T-helper 17 cell (primary cell): ENCODE results near the gene C6orf132. TPM values are rescaled to one million over a fixed set of nuclear protein-coding genes. Genes with fewer than 3 reads are reported as not detected.
A peak's percentile ranks its signal among the peaks of the same experiment; 100 is the strongest.
"Not testable (repeated sequence)": the region's sequence is repeated elsewhere in the genome, so short reads cannot be mapped to it uniquely, and the experiment has no call there.

Source experiments
- ATAC-seq: fragments of 150-1000 bp; cut with Tn5 transposase; 2 replicates; pipeline ENCODE4 v1.10.0; 2021; ENCODE audit warnings: mild to moderate bottlenecking, moderate library complexity
- DNase-seq, 3 donors: peaks; one replicate each; pipeline versions ENCODE4 v3.0.0 to v3.0.0-alpha.2; 2020 to 2021
- H3K9me3 ChIP-seq: one replicate; pipeline ENCODE4 v1.7.0; 2013; ENCODE audit warnings: low read length, mild to moderate bottlenecking; ENCODE audit not compliant: control insufficient read depth, poor library complexity, severe bottlenecking
- H3K27ac Mint-ChIP-seq: one replicate; pipeline ENCODE4 v1.8.0; 2022; ENCODE audit warnings: mild to moderate bottlenecking, moderate library complexity, mixed read lengths
- H3K27me3 Mint-ChIP-seq: one replicate; pipeline ENCODE4 v1.8.0; 2022; ENCODE audit warnings: mixed read lengths
- H3K36me3 Mint-ChIP-seq: one replicate; pipeline ENCODE4 v1.8.0; 2022; ENCODE audit warnings: low read depth, mixed read lengths
- H3K4me1 Mint-ChIP-seq: one replicate; pipeline ENCODE4 v1.8.0; 2022; ENCODE audit warnings: mild to moderate bottlenecking, mixed read lengths
- H3K4me3 Mint-ChIP-seq: one replicate; pipeline ENCODE4 v1.8.0; 2022; ENCODE audit warnings: mild to moderate bottlenecking, moderate library complexity, mixed read lengths
- total RNA-seq, 4 donors: library from RNA in 2 of 4; stranded (reverse) in 2 of 4; gene quantifications; one replicate each; pipeline ENCODE4 v1.2.3 and lab custom pipeline; 2022 to 2026

C6orf132 gene
- total RNA-seq, 2 donors from 2014 or later: not detected

GRCh38 chr6:42154461-42155209 is 12.2 kb upstream of the C6orf132 start:
- H3K27me3 Mint-ChIP-seq: peaks cover 5% of the 10 kb centered on the region
- no peak overlapping the region for H3K4me3 Mint-ChIP-seq
- peaks cover 2% of the 10 kb centered on the region for H3K4me1 Mint-ChIP-seq
- H3K36me3 Mint-ChIP-seq: no peaks in the 10 kb centered on the region
- H3K27ac Mint-ChIP-seq: no peak overlapping the region
- ATAC-seq (no peak), DNase-seq (no peak)
- no peaks in the 10 kb centered on the region for H3K9me3 ChIP-seq

- Mint-ChIP-seq H3K4me1 (peaks cover 2% of the 10 kb centered on the region), H3K36me3 (no peaks in the 10 kb centered on the region), H3K27ac (no peak overlapping the region), H3K27me3 (peaks cover 5% of the 10 kb centered on the region), H3K4me3 (no peak overlapping the region)
- no peak for DNase-seq
- H3K9me3 ChIP-seq: no peaks in the 10 kb centered on the region
- ATAC-seq: no peak
Observed at GRCh38 chr6:42153921-42154320, 11.5 kb upstream of the C6orf132 start.

DNA sequence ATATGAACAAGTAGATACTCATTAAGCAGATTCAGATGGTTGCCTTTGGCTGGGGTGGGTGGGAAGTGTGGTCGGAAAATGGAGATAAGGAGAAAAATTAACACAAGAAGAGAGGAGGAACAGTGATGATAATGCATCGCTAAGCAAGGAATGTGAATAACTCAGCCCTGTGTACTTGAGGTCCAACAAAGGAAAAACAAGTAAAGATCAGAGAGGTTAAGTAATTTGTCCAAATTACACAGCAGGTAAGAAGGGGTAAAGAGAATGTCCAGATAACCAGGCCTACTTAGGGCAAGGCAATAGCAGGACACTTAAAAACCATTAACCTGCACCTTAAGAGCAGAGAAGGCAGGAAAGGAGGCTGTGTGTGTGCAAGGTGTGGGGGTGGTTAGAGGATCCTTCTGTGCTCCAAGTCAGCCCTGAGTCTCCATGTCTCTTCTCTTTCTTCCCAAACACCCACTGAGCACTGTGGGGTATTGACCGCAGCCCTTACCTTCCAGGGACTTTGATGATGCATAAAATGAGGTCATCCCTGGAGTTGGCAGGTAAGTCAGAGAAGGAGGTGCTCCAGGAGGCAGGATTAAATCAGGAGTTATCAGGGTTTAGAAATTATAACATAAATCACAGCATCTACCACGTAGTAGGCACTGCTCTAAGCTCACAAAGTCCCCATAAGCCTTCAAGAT is 10.3 kb upstream of the C6orf132 start:
- H3K9me3 ChIP-seq, ATAC-seq, H3K36me3 Mint-ChIP-seq, H3K4me3 Mint-ChIP-seq, H3K27ac Mint-ChIP-seq, H3K4me1 Mint-ChIP-seq, DNase-seq, H3K27me3 Mint-ChIP-seq: not testable (repeated sequence)

DNA sequence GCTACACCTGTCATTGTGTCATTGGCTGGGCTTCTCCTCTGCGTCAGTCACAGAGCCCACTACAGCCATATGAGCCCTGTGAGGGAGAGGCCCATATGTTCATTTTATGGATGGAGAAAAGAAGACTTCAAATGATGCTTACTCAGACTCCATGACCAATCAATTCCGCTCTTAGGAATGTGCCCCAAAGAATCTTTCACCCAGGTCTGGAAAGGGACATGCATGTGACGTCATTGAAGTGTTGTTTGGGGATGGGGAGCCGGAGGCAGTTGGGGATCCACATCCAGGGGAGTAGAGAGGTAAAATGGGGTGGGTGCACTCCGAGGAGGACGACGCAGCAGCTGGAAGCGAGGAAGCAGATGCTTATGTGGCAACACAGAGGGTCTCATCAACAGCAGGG is 9.6 kb upstream of the C6orf132 start:
- Mint-ChIP-seq H3K4me3 (no peak overlapping the region), H3K36me3 (no peaks in the 10 kb centered on the region), H3K4me1 (peaks cover 2% of the 10 kb centered on the region), H3K27me3 (peaks cover 5% of the 10 kb centered on the region), H3K27ac (no peak overlapping the region)
- ATAC-seq (no peak), DNase-seq (no peak)
- H3K9me3 ChIP-seq: no peaks in the 10 kb centered on the region

GRCh38 chr6:42150254-42150653 is 7.8 kb upstream of the C6orf132 start:
- DNase-seq (no peak), ATAC-seq (no peak)
- Mint-ChIP-seq H3K36me3 (no peaks in the 10 kb centered on the region), H3K4me1 (peaks cover 2% of the 10 kb centered on the region), H3K27ac (no peak overlapping the region), H3K4me3 (no peak overlapping the region), H3K27me3 (peaks cover 8% of the 10 kb centered on the region)
- H3K9me3 ChIP-seq: no peaks in the 10 kb centered on the region

- no peak overlapping the region for H3K4me3 Mint-ChIP-seq
- H3K36me3 Mint-ChIP-seq: peaks cover 3% of the 10 kb centered on the region
- H3K4me1 Mint-ChIP-seq: peaks cover 2% of the 10 kb centered on the region
- H3K9me3 ChIP-seq: no peaks in the 10 kb centered on the region
- DNase-seq: no peak
- H3K27ac Mint-ChIP-seq: no peak overlapping the region
- H3K27me3 Mint-ChIP-seq: peaks cover 23% of the 10 kb centered on the region
- ATAC-seq: no peak
Observed at GRCh38 chr6:42148058-42148457, 5.6 kb upstream of the C6orf132 start.

DNA sequence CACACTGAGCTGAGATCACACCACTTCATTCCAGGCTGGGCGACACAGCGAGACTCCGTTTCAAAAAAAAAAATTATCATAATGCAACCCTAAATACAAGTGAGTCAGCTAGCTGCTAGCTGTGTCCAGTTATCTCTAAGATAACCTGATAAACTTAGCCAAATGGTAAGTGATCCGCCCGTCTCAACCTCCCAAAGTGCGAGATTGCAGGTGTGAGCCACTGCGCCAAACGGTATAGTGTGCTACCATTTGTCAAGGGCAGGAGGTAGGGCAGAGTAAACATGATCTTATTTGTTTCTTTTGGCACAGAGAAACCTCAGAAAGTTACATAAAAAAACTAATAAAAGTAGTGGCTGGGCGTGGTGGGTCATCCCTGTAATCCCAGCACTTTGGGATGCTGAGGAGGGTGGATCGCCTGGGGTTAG is 4.7 kb upstream of the C6orf132 start:
- DNase-seq: no peak
- H3K27ac Mint-ChIP-seq: no peak overlapping the region
- H3K4me3 Mint-ChIP-seq: no peak overlapping the region
- ATAC-seq: no peak
- peaks cover 6% of the 10 kb centered on the region for H3K36me3 Mint-ChIP-seq
- H3K27me3 Mint-ChIP-seq: peaks cover 27% of the 10 kb centered on the region
- no peaks in the 10 kb centered on the region for H3K9me3 ChIP-seq
- H3K4me1 Mint-ChIP-seq: peaks cover 2% of the 10 kb centered on the region

DNA sequence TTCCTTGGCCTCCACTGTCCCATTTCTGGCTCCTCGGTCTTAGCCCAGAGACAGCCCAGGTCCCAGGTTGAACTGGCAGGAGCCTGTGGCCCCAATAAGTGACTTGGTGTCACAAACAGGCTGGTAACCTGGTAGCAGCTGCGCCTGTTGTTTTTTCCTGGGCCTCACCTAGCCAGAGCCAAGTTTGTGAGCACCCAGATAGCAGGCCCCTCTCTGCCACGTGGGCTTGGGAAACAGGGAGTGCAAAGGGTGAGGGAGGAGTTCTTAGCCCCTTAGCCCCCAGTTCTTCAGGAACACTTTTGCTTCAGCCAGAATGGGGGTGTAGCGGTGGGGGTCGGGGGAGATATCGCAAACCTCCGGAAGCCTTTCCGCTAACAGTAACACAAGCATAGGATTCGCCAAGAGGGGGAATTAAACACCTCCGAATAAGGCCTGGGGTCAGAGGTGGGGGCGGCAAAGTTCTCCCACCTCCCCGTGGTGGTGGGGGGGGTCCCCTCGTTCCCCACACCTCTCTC is 760 bp downstream of the C6orf132 start:
- Mint-ChIP-seq H3K4me1 (peaks cover 2% of the 10 kb centered on the region), H3K4me3 (peak overlapping the region; percentile 41), H3K27me3 (peaks cover 45% of the 10 kb centered on the region), H3K36me3 (peaks cover 6% of the 10 kb centered on the region), H3K27ac (no peak overlapping the region)
- H3K9me3 ChIP-seq: no peaks in the 10 kb centered on the region
- ATAC-seq (no peak), DNase-seq (no peak)

DNA sequence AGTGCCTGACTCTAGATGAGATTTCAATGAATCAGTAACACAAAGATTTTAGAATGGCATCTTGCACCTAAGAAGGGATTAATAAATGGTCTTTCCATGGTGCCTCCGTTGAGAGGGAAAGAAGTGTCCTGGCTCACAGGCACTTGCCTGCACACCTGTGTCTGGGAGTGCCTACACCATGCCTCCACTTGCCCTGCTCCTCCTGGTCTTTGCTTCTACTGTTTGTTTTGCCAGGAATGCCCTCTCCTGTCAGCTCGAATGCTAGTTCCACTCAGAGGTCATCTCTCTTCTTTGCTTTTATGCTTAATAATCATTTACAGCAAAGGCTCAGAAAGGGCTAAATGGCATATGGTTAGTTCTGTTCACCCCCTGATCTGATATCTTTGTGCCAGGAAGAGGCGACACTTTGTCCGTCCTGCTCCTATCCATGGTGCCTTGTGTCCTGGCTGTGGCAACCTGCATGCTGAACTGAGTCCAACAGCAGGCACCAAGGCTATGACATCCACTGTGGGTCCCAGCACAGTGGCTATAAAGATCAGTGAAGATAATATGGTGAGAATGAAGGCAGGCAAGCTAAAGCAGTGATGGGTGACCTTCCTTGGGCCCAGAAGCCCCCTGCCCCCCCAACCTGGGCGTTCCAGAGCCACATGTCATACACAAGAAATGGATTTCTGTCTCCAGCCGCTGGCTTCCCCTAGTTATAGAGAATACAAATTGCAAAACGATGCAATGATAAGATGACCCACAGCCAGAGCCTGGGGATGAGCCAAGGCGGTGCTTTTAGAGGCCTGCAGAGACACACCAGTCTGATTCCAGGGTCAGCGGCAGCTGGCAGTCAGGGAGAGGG is 1.4 kb downstream of the C6orf132 start:
- no peaks in the 10 kb centered on the region for H3K9me3 ChIP-seq
- DNase-seq: no peak
- H3K4me1 Mint-ChIP-seq: peaks cover 6% of the 10 kb centered on the region
- peaks cover 6% of the 10 kb centered on the region for H3K36me3 Mint-ChIP-seq
- H3K4me3 Mint-ChIP-seq: peak overlapping the region; percentile 15
- no peak for ATAC-seq
- H3K27ac Mint-ChIP-seq: no peak overlapping the region
- H3K27me3 Mint-ChIP-seq: peaks cover 49% of the 10 kb centered on the region

- Mint-ChIP-seq H3K27ac (no peak overlapping the region), H3K27me3 (peaks cover 44% of the 10 kb centered on the region), H3K4me1 (peaks cover 6% of the 10 kb centered on the region), H3K4me3 (no peak overlapping the region), H3K36me3 (peaks cover 6% of the 10 kb centered on the region)
- ATAC-seq (no peak), DNase-seq (no peak)
- H3K9me3 ChIP-seq: no peaks in the 10 kb centered on the region
Observed at GRCh38 chr6:42140032-42140431, 2.4 kb downstream of the C6orf132 start.

GRCh38 chr6:42138630-42139619 is 3.5 kb downstream of the C6orf132 start:
- peaks cover 44% of the 10 kb centered on the region for H3K27me3 Mint-ChIP-seq
- no peak overlapping the region for H3K4me3 Mint-ChIP-seq
- ATAC-seq: no peak
- H3K36me3 Mint-ChIP-seq: peaks cover 5% of the 10 kb centered on the region
- peaks cover 6% of the 10 kb centered on the region for H3K4me1 Mint-ChIP-seq
- H3K27ac Mint-ChIP-seq: no peak overlapping the region
- H3K9me3 ChIP-seq: no peaks in the 10 kb centered on the region
- DNase-seq: no peak

DNA sequence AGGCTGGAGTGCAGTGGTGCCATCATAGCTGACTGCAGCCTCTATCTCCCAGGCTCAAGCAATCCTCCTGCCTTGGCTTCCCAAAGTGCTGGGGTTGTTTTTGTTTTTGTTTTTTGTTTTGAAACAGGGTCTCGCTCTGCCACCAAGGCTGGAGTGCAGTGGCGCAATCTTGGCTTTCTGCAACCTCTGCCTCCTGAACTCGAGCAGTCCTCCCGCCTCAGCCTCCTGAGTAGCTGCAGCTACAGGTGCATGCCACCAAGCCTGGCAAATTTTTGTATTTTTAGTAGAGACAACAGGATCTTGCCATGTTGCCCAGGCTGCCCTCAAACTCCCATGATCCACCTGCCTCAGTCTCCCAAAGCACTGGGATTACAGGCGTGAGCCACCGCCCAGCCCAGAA is 4.2 kb downstream of the C6orf132 start:
- no peak for DNase-seq
- Mint-ChIP-seq H3K27ac (no peak overlapping the region), H3K36me3 (peaks cover 2% of the 10 kb centered on the region), H3K4me3 (no peak overlapping the region), H3K27me3 (peaks cover 38% of the 10 kb centered on the region), H3K4me1 (peaks cover 6% of the 10 kb centered on the region)
- H3K9me3 ChIP-seq: no peaks in the 10 kb centered on the region
- no peak for ATAC-seq
